ENCODE measurements around the gene IFITM10. TPM values are rescaled to one million over a fixed set of nuclear protein-coding genes. Genes with fewer than 3 reads are reported as not detected.

IFITM10 gene
- total and polyA plus RNA-seq, 10 of the 15 experiments (the other 5 are each of a cell fraction or from before 2014, with no cell fraction given) = 0.04 to 0.27 TPM; not detected in 8

- ATAC-seq = no peak
- 50% methylated on average over 10 of the region's 10 CpGs for WGBS (ENCODE audit: insufficient coverage, insufficient replicate concordance, low lambda C conversion rate, missing lambda C conversion rate)
- no peak overlapping the region for H3K27ac ChIP-seq (ENCODE audit: control insufficient read depth, insufficient read depth)
- in situ Hi-C loops (cut with MboI) (no loop called here), intact Hi-C loops (cut with micrococcal nuclease; ENCODE audit: unreplicated experiment) (no loop called here)
- ChIA-PET POLR2A (no interaction called here), RAD21 (ENCODE audit: unreplicated experiment) (no interaction called here), CTCF (interaction anchor here (1.0 to 1.7 kb wide), 5 partner anchors 9 to 450 kb away, joined by 3 to 6 read pairs (median 5); partner anchors contain the start of gene SYT8), SMC1A (ENCODE audit: uncharacterized antibody, unreplicated experiment) (no interaction called here)
- DNase-seq (ENCODE audit: low read depth, low spot score) = no peak
- no peaks in the 10 kb centered on the region for H4K20me1 ChIP-seq (ENCODE audit: control insufficient read depth, insufficient read depth)
- peaks cover 0 to 2% of the 10 kb centered on the region in 2 experiments; a peak in 1 of 4 replicates for H3K27me3 ChIP-seq (replicated peaks in 1 of 2; ENCODE audit: control insufficient read depth in 2 of 2, insufficient read depth in 2 of 2, low read length in 1 of 2)
- BruUV-seq (replicated peaks) = no TSS peak
- H3K9ac ChIP-seq (ENCODE audit: control insufficient read depth, insufficient read depth, low read length) = no peak overlapping the region
- no peak overlapping the region for H3K4me2 ChIP-seq (ENCODE audit: control insufficient read depth, insufficient read depth)
- H2AFZ ChIP-seq (ENCODE audit: control insufficient read depth, low read depth, low read length) = no peak overlapping the region
- no peaks in the 10 kb centered on the region for H3K79me2 ChIP-seq (ENCODE audit: control insufficient read depth, insufficient read depth, low read length)
- no peak for TF ChIP-seq RUNX3 (IDR thresholded peaks at IDR 0.05; ENCODE audit: low read length)
- TF ChIP-seq CEBPB (IDR thresholded peaks at IDR 0.05; ENCODE audit: borderline replicate concordance in 1 of 2, low read depth in 2 of 2, low read length in 2 of 2) = no peak
- no peak for TF ChIP-seq HCFC1 (IDR thresholded peaks at IDR 0.05; ENCODE audit: low read length)
- TF ChIP-seq, protein P1, sequence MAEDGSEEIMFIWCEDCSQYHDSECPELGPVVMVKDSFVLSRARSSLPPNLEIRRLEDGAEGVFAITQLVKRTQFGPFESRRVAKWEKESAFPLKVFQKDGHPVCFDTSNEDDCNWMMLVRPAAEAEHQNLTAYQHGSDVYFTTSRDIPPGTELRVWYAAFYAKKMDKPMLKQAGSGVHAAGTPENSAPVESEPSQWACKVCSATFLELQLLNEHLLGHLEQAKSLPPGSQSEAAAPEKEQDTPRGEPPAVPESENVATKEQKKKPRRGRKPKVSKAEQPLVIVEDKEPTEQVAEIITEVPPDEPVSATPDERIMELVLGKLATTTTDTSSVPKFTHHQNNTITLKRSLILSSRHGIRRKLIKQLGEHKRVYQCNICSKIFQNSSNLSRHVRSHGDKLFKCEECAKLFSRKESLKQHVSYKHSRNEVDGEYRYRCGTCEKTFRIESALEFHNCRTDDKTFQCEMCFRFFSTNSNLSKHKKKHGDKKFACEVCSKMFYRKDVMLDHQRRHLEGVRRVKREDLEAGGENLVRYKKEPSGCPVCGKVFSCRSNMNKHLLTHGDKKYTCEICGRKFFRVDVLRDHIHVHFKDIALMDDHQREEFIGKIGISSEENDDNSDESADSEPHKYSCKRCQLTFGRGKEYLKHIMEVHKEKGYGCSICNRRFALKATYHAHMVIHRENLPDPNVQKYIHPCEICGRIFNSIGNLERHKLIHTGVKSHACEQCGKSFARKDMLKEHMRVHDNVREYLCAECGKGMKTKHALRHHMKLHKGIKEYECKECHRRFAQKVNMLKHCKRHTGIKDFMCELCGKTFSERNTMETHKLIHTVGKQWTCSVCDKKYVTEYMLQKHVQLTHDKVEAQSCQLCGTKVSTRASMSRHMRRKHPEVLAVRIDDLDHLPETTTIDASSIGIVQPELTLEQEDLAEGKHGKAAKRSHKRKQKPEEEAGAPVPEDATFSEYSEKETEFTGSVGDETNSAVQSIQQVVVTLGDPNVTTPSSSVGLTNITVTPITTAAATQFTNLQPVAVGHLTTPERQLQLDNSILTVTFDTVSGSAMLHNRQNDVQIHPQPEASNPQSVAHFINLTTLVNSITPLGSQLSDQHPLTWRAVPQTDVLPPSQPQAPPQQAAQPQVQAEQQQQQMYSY (CRISPR knock-in tag; IDR thresholded peaks at IDR 0.05) = no peak
- peaks cover 14% of the 10 kb centered on the region for H3K4me1 ChIP-seq (ENCODE audit: control insufficient read depth, insufficient read depth, low read length)
- H3K36me3 ChIP-seq (ENCODE audit: control insufficient read depth in 2 of 2, insufficient read depth in 2 of 2, low read length in 1 of 2) = no peaks in the 10 kb centered on the region
- FAIRE-seq = no peak
- no peak overlapping the region for H3K4me3 ChIP-seq
- H3K9me3 ChIP-seq (replicated peaks; ENCODE audit: control insufficient read depth, insufficient read depth, low read length) = no peaks in the 10 kb centered on the region; the same call in 2 of the 3 replicates
Observed at GRCh38 chr11:1702506-1702905, 47.9 kb downstream of the IFITM10 start.

Data from GM12878 (cell line).